Neural progenitor cell (in vitro differentiated cells): ENCODE results near the gene KCNAB1.

Experiments used
- CTCF ChIP-seq: fragments of 200-600 bp; sonication (generic); IDR thresholded peaks from 2 replicates; pipeline ENCODE4 v1.5.1; 2017; ENCODE audit warnings: antibody characterized with exemption, mild to moderate bottlenecking
- EZH2 ChIP-seq: fragments of 200-600 bp; sonication (generic); IDR thresholded peaks from 2 replicates; pipeline ENCODE4 v1.6.1; 2017; ENCODE audit warnings: antibody characterized with exemption, mild to moderate bottlenecking, moderate library complexity

- no peak for TF ChIP-seq CTCF
- TF ChIP-seq EZH2 = no peak
Observed at GRCh38 chr3:156371701-156372100, 251.3 kb downstream of the KCNAB1 start.
